ENCODE data around the gene ZBTB7A.
"Not testable (repeated sequence)": the region's sequence is repeated elsewhere in the genome, so short reads cannot be mapped to it uniquely, and the experiment has no call there.

Gene ZBTB7A

DNA sequence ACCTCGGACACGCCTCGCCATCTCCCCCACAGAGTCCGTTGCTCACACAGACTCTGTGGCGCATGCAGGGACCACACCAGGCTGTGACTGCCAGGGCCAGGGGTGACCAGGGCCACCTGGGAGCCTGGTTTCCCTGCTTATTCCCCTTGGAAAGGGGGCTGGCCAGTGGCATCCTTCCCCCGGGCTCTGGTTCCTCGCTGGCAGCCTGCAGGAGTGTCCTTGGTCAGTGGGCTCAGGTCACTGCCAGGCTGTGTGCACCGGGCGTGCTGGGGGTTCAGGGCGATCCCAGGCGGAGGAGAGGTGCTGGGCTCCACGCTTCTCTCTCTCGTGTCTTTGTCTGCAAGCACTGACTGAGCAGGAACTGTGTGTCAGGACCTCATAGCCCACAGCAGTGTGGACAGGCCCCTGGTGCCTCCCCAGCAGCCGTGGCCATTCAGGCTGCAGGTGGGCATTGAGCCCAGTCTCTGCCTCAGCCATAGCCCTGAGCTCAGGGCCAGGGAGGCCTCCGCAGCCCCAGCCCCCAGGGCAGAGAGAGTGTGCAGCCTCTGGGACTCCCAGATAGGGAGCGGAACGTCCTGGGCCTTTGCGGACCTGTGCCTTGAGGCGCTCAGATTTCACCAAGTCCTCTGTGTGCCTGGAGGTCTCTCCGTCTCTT, 52.7 kb downstream of the ZBTB7A start:
- no peak for DNase-seq

- no peak for DNase-seq
Observed at GRCh38 chr19:4012975-4013634, 53.6 kb downstream of the ZBTB7A start.

GRCh38 chr19:4012092-4012974, 54.4 kb downstream of the ZBTB7A start:
- no peak for DNase-seq

DNA sequence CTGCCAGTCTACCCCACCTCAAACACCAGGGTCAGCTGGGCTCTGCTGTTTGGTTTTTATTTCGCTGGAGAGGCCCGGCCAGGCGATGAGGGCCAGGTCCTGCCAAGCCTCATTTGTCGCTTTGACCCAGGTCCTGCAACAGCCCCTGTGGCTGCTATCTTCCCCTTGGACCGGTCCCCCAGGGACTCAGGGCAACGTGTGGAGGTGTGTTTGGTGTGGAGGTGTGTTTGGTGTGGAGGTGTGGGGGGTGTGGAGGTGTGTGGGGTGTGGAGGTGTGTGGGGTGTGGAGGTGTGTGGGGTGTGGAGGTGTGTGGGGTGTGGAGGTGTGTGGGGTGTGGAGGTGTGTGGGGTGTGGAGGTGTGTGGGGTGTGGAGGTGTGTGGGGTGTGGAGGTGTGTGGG, 55.3 kb downstream of the ZBTB7A start:
- DNase-seq: not testable (repeated sequence)

DNA sequence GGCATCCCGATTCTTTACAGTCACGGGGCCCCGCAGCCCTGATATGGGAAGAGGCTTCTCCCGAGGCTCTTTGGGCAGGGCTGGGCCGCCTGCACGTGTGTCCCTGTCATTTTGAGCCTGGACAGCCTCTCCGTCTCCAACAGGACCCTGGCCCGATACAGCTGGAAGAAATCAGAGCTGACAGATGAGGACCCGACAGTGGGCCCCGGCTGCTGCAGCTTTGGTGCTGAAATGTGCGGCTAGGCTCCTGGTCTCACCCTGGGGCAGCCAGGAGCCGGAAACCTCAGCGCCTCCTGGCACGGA, 55.9 kb downstream of the ZBTB7A start:
- DNase-seq: no peak

DNA sequence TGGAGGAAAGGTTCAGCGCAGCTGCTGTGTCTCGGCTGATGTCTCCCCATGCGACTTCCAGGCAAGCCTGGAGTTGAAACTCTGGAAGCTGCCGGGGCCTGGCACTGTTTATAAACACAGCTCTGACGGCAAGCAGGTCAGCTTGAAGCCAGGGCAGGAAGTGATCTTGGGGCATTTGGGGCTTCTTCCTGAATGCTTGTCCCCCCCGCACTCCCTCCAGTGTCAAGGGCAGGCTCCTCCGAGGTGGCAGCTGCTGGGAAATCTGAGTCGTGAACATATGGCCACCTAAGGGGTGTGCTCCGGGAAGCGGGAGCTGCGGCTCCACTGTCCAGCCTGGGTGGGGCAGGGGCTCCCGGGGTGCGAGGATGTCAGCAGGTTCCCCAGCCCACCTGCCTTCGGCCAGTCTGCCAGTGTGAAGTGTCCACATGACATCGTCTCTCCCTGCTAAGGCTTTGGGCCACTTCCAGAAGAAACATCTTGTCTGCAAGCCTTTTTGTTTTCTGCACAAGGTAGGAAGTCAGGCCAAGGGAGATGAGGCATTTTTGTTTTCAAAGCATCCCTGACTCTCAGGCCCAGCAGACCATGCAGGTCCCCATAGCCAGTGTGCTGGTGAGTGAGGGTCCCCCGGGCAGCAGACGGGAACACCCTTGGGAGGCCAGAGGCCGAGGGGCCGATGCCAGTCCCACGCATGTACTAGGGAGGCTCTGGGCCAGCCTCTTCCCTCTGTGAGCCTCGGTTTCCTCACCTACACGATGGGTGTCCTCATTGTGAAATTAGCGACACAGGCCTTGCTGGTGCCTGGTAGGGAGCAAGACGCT, 56.5 kb downstream of the ZBTB7A start:
- peak; percentile 22 for DNase-seq

GRCh38 chr19:4007836-4008539, 58.7 kb downstream of the ZBTB7A start:
- peak; percentile 44 for DNase-seq

- DNase-seq: peak; percentile 98
Observed at GRCh38 chr19:4007021-4007835, 59.5 kb downstream of the ZBTB7A start, which contains the start of gene PIAS4. TSS of gene PIAS4 (plus strand) at chr19:4007736. CDS start at chr19:4007761, 25 bp downstream.

DNA sequence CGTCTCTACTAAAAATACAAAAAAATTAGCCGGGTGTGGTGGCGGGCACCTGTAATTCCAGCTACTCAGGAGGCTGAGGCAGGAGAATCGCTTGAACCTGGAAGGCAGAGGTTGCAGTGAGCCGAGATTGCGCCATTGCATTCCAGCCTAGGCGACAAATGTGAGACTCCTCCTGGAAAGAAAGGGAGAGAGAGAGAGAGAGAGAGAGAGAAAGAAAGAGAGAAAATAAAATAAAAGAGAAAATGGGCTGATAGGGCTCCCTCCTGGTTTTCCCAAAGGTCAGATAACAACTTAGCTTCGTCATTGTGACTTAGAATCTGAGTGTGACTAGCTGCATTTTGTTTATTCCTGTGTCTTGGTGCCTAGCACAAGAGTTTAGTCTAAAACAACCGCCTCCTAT, 61.3 kb downstream of the ZBTB7A start:
- DNase-seq: not testable (repeated sequence)

DNA sequence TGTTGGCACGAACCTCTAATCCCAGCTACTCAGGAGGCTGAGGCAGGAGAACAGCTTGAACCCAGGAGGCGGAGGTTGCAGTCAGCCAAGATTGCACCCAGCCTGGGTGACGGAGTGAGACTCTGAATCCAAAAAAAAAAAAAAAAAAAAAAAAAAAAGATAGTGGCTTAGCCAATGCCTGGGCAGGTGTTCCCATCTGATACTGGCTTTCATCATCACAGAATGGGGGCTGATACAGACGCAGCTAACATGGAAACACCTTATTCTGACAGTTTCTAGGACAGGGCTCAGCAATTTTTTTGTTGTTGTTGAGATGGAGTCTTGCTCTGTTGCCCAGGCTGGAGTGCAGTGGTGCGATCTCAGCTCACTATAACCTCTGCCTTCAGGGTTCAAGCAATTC, 65.9 kb downstream of the ZBTB7A start:
- not testable (repeated sequence) for DNase-seq

- not testable (repeated sequence) for DNase-seq
Observed at GRCh38 chr19:3998667-3999412, 67.9 kb downstream of the ZBTB7A start.

DNA sequence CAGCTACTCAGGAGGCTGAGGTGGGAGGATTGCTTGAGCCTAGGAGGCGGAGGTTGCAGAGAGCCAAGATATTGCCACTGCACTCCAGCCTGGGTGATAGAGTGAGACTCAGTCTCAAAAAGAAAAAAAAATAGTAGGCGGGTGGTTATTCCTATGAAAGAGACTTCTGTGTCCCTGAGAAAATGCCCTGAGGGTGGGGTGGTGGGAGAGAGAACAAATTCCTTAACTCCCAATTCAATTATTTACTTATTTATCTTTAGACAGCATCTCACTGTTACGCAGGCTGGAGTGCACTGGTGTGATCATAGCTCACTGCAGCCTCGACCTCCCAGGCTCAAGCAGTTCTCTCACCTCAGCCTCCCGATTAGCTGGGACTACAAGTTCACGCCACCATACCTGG, 71.1 kb downstream of the ZBTB7A start:
- DNase-seq: no peak
